ENCODE measurements around the gene KLRC1.
"Not testable (repeated sequence)": the region's sequence is repeated elsewhere in the genome, so short reads cannot be mapped to it uniquely, and the experiment has no call there.

KLRC1 gene

GRCh38 chr12:10456856-10457255, 3.7 kb upstream of the KLRC1 start:
- H3K27ac ChIP-seq (ENCODE audit: insufficient read depth, low read depth, low read length, poor library complexity, severe bottlenecking) = no peak overlapping the region
- H3K4me3 ChIP-seq (ENCODE audit: insufficient read depth, low read depth, low read length) = no peak overlapping the region
- no peaks in the 10 kb centered on the region for H3K27me3 ChIP-seq (ENCODE audit: control insufficient read depth, insufficient read depth, low read length, poor library complexity, severe bottlenecking)
- H3K36me3 ChIP-seq (ENCODE audit: control insufficient read depth, insufficient read depth, low read length) = no peaks in the 10 kb centered on the region
- H3K9me3 ChIP-seq (ENCODE audit: control insufficient read depth, low read length) = no peaks in the 10 kb centered on the region
- no peaks in the 10 kb centered on the region for H3K4me1 ChIP-seq (ENCODE audit: control insufficient read depth, insufficient read depth, low read length)
- WGBS, 2 experiments = 89 to 92% methylated on average over 1 to 2 of the region's 2 CpGs

GRCh38 chr12:10455766-10456165, 2.6 kb upstream of the KLRC1 start:
- H3K27ac ChIP-seq (ENCODE audit: insufficient read depth, low read depth, low read length, poor library complexity, severe bottlenecking) = no peak overlapping the region
- H3K4me3 ChIP-seq (ENCODE audit: insufficient read depth, low read depth, low read length) = no peak overlapping the region
- H3K4me1 ChIP-seq (ENCODE audit: control insufficient read depth, insufficient read depth, low read length) = no peaks in the 10 kb centered on the region
- no peaks in the 10 kb centered on the region for H3K36me3 ChIP-seq (ENCODE audit: control insufficient read depth, insufficient read depth, low read length)
- H3K27me3 ChIP-seq (ENCODE audit: control insufficient read depth, insufficient read depth, low read length, poor library complexity, severe bottlenecking) = no peaks in the 10 kb centered on the region
- WGBS, 2 experiments = 100% methylated on average over 1 of the region's 1 CpG
- no peaks in the 10 kb centered on the region for H3K9me3 ChIP-seq (ENCODE audit: control insufficient read depth, low read length)

- Histone ChIP-seq H3K4me3 (ENCODE audit: insufficient read depth, low read depth, low read length) (no peak overlapping the region), H3K9me3 (ENCODE audit: control insufficient read depth, low read length) (no peaks in the 10 kb centered on the region), H3K4me1 (ENCODE audit: control insufficient read depth, insufficient read depth, low read length) (no peaks in the 10 kb centered on the region), H3K27ac (ENCODE audit: insufficient read depth, low read depth, low read length, poor library complexity, severe bottlenecking) (no peak overlapping the region), H3K36me3 (ENCODE audit: control insufficient read depth, insufficient read depth, low read length) (no peaks in the 10 kb centered on the region), H3K27me3 (ENCODE audit: control insufficient read depth, insufficient read depth, low read length, poor library complexity, severe bottlenecking) (no peaks in the 10 kb centered on the region)
- WGBS, 2 experiments = 87 to 91% methylated on average over 1 of the region's 1 CpG
Measured at GRCh38 chr12:10454531-10454930, 1.4 kb upstream of the KLRC1 start.

- Histone ChIP-seq H3K4me1 (ENCODE audit: control insufficient read depth, insufficient read depth, low read length) (no peaks in the 10 kb centered on the region), H3K27me3 (ENCODE audit: control insufficient read depth, insufficient read depth, low read length, poor library complexity, severe bottlenecking) (no peaks in the 10 kb centered on the region), H3K27ac (ENCODE audit: insufficient read depth, low read depth, low read length, poor library complexity, severe bottlenecking) (no peak overlapping the region), H3K36me3 (ENCODE audit: control insufficient read depth, insufficient read depth, low read length) (no peaks in the 10 kb centered on the region), H3K9me3 (ENCODE audit: control insufficient read depth, low read length) (no peaks in the 10 kb centered on the region), H3K4me3 (ENCODE audit: insufficient read depth, low read depth, low read length) (no peak overlapping the region)
- WGBS, 2 experiments = 87 to 93% methylated on average over 4 of the region's 4 CpGs
Measured at GRCh38 chr12:10448236-10448635, 4.9 kb downstream of the KLRC1 start.

- H3K9me3 ChIP-seq (ENCODE audit: control insufficient read depth, low read length); H3K27ac ChIP-seq (ENCODE audit: insufficient read depth, low read depth, low read length, poor library complexity, severe bottlenecking); H3K4me1 ChIP-seq (ENCODE audit: control insufficient read depth, insufficient read depth, low read length); H3K4me3 ChIP-seq (ENCODE audit: insufficient read depth, low read depth, low read length); H3K36me3 ChIP-seq (ENCODE audit: control insufficient read depth, insufficient read depth, low read length); H3K27me3 ChIP-seq (ENCODE audit: control insufficient read depth, insufficient read depth, low read length, poor library complexity, severe bottlenecking): not testable (repeated sequence)
- 96 to 100% methylated on average over 3 of the region's 5 CpGs for WGBS, 2 experiments
Measured at GRCh38 chr12:10446052-10446451, 7.1 kb downstream of the KLRC1 start.

GRCh38 chr12:10441144-10441543, 12.0 kb downstream of the KLRC1 start:
- H3K4me3 ChIP-seq (ENCODE audit: insufficient read depth, low read depth, low read length); H3K9me3 ChIP-seq (ENCODE audit: control insufficient read depth, low read length); H3K4me1 ChIP-seq (ENCODE audit: control insufficient read depth, insufficient read depth, low read length); H3K27me3 ChIP-seq (ENCODE audit: control insufficient read depth, insufficient read depth, low read length, poor library complexity, severe bottlenecking); H3K36me3 ChIP-seq (ENCODE audit: control insufficient read depth, insufficient read depth, low read length); H3K27ac ChIP-seq (ENCODE audit: insufficient read depth, low read depth, low read length, poor library complexity, severe bottlenecking): not testable (repeated sequence)
- 94% methylated on average over 7 of the region's 8 CpGs for WGBS, 2 experiments

GRCh38 chr12:10439608-10440274, 13.4 kb downstream of the KLRC1 start:
- not testable (repeated sequence) for H3K27me3 ChIP-seq (ENCODE audit: control insufficient read depth, insufficient read depth, low read length, poor library complexity, severe bottlenecking); H3K9me3 ChIP-seq (ENCODE audit: control insufficient read depth, low read length); H3K4me3 ChIP-seq (ENCODE audit: insufficient read depth, low read depth, low read length); H3K36me3 ChIP-seq (ENCODE audit: control insufficient read depth, insufficient read depth, low read length); H3K27ac ChIP-seq (ENCODE audit: insufficient read depth, low read depth, low read length, poor library complexity, severe bottlenecking); H3K4me1 ChIP-seq (ENCODE audit: control insufficient read depth, insufficient read depth, low read length)
- WGBS, 2 experiments = 75% methylated on average over 1 of the region's 2 CpGs; no CpG with 5 or more reads in 1 of the 2 experiments

GRCh38 chr12:10437601-10438000, 15.6 kb downstream of the KLRC1 start:
- not testable (repeated sequence) for H3K9me3 ChIP-seq (ENCODE audit: control insufficient read depth, low read length); H3K27me3 ChIP-seq (ENCODE audit: control insufficient read depth, insufficient read depth, low read length, poor library complexity, severe bottlenecking); H3K4me1 ChIP-seq (ENCODE audit: control insufficient read depth, insufficient read depth, low read length); H3K4me3 ChIP-seq (ENCODE audit: insufficient read depth, low read depth, low read length); H3K36me3 ChIP-seq (ENCODE audit: control insufficient read depth, insufficient read depth, low read length); H3K27ac ChIP-seq (ENCODE audit: insufficient read depth, low read depth, low read length, poor library complexity, severe bottlenecking)
- WGBS, 2 experiments = no CpG with 5 or more reads among the region's 2 CpGs

- not testable (repeated sequence) for H3K27ac ChIP-seq (ENCODE audit: insufficient read depth, low read depth, low read length, poor library complexity, severe bottlenecking); H3K4me1 ChIP-seq (ENCODE audit: control insufficient read depth, insufficient read depth, low read length); H3K9me3 ChIP-seq (ENCODE audit: control insufficient read depth, low read length); H3K27me3 ChIP-seq (ENCODE audit: control insufficient read depth, insufficient read depth, low read length, poor library complexity, severe bottlenecking); H3K36me3 ChIP-seq (ENCODE audit: control insufficient read depth, insufficient read depth, low read length); H3K4me3 ChIP-seq (ENCODE audit: insufficient read depth, low read depth, low read length)
- WGBS, 2 experiments = 89 to 93% methylated on average over 2 of the region's 3 CpGs
Measured at GRCh38 chr12:10435816-10436215, 17.4 kb downstream of the KLRC1 start, which contains the start of gene KLRC2. Gene KLRC2, minus strand, starts transcription at chr12:10436010. Its CDS starts 24 bp downstream, at chr12:10435986.

GRCh38 chr12:10430623-10431022, 22.6 kb downstream of the KLRC1 start:
- H3K4me3 ChIP-seq (ENCODE audit: insufficient read depth, low read depth, low read length); H3K9me3 ChIP-seq (ENCODE audit: control insufficient read depth, low read length); H3K27ac ChIP-seq (ENCODE audit: insufficient read depth, low read depth, low read length, poor library complexity, severe bottlenecking); H3K4me1 ChIP-seq (ENCODE audit: control insufficient read depth, insufficient read depth, low read length); H3K27me3 ChIP-seq (ENCODE audit: control insufficient read depth, insufficient read depth, low read length, poor library complexity, severe bottlenecking); H3K36me3 ChIP-seq (ENCODE audit: control insufficient read depth, insufficient read depth, low read length): not testable (repeated sequence)
- 71 to 92% methylated on average over 3 of the region's 4 CpGs for WGBS, 2 experiments

GRCh38 chr12:10425938-10426337, 27.2 kb downstream of the KLRC1 start:
- 87 to 96% methylated on average over 6 to 7 of the region's 8 CpGs for WGBS, 2 experiments
- H3K9me3 ChIP-seq (ENCODE audit: control insufficient read depth, low read length); H3K36me3 ChIP-seq (ENCODE audit: control insufficient read depth, insufficient read depth, low read length); H3K4me3 ChIP-seq (ENCODE audit: insufficient read depth, low read depth, low read length); H3K27ac ChIP-seq (ENCODE audit: insufficient read depth, low read depth, low read length, poor library complexity, severe bottlenecking); H3K27me3 ChIP-seq (ENCODE audit: control insufficient read depth, insufficient read depth, low read length, poor library complexity, severe bottlenecking); H3K4me1 ChIP-seq (ENCODE audit: control insufficient read depth, insufficient read depth, low read length): not testable (repeated sequence)
